ENCODE data around the gene BSG.

- no peak for TF ChIP-seq POLR2AphosphoS5 (IDR thresholded peaks at IDR 0.05; ENCODE audit: low read depth, low read length)
- no peak for TF ChIP-seq POLR2A (IDR thresholded peaks at IDR 0.05; ENCODE audit: low read depth, low read length)
- TF ChIP-seq TAF1 (IDR thresholded peaks at IDR 0.05; ENCODE audit: low read depth, low read length): no peak
- no peak for TF ChIP-seq PAX5 (IDR thresholded peaks at IDR 0.05; ENCODE audit: insufficient read depth, low read length, severe bottlenecking)
- TF ChIP-seq SPI1 (IDR thresholded peaks at IDR 0.05; ENCODE audit: low read depth, low read length): no peak
Observed at GRCh38 chr19:542173-542866, 30.1 kb upstream of the BSG start.

All from GM12891 (cell line).